GM18526 (cell line): ENCODE results near the gene NLRP10.

ENCODE experiments used
- POLR2A ChIP-seq: IDR thresholded peaks from 3 replicates; pipeline ENCODE4 v1.6.1; 2011; ENCODE audit not compliant: insufficient read length; ENCODE audit errors: extremely low read depth

The NLRP10 gene

DNA sequence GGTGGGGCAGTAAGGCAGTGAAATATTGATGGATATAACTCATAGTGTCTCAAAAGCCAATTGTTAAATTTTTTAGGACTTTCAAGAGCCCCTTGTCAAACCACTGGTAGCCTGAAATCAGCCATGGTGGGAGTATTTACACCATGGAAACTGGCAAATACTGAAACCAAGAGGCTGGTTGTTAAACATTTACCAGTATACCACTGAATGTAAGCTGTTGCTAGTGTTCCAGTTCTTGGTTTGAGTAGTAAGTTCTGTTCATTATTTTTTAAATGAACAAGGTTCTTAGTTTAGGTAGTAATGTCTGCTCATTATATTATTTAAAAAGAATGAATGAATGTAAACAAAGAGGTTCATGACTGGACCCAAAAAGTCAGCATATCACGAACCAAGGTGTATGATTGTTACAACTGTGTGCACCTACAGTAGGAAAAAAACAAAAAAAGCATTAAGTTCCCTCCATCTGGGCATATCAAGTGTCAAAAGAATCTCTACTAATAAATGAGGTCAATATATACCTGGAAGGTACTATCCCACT, 17.4 kb upstream of the NLRP10 start:
- no peak for TF ChIP-seq POLR2A

GRCh38 chr11:7981619-7982157, 16.4 kb upstream of the NLRP10 start:
- TF ChIP-seq POLR2A = no peak

GRCh38 chr11:7977232-7977917, 12.1 kb upstream of the NLRP10 start:
- TF ChIP-seq POLR2A = no peak

DNA sequence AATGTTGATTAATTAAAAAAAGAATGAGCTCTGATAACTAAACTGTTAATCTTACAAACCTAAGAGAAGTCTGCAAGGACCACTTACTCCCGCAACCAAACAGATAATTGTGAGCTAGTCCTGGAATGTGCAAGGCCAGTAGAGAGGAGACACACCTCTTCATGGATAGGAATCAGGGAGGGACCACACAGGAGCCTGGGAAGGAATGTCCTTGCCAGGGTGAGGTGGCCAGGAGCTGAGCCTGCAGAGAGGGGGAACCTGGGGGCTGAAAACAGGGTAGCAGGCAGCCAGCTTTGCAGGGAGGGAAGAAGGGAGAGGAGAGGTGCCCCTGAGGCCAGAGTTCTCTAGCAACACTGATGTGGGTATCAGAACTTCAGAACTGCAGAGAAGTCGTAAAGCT, 9.4 kb upstream of the NLRP10 start:
- no peak for TF ChIP-seq POLR2A

DNA sequence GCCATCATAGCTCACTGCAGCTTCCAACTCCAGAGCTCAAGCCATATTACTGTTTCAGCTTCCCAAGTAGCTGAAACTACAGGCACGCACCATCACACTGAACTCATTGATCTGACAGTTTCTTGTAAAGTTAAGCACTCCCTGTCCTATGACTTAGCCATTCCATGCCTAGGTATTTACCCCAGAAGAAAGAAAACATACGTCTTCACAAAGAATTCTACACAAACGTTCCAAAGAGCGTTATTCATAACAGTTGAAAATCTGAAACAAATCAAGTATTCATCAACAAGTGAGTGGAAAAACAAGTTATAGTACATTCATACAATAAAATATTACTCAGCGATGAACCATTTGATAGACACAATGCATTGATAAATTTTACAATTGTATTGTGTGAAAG, 7.8 kb upstream of the NLRP10 start:
- no peak for TF ChIP-seq POLR2A

DNA sequence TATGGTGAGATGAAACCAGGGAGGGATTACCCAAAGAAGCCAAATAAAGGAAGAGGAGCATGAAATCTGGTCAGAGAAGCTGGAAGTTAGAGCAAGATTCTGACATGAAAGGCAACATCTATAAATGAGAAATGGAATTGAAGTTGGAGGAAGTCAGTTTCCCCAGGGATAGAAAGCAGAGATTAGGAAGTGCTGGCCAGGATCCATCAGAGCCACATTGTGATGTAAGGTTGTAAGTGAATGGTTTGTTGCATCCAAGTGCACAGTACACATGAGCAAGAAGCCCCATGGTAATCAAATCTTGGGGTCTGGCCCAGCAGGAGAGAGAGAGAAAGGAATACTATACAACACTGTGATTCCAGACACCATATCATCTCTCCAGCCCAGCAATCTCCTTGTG, 6.6 kb upstream of the NLRP10 start:
- TF ChIP-seq POLR2A = no peak

DNA sequence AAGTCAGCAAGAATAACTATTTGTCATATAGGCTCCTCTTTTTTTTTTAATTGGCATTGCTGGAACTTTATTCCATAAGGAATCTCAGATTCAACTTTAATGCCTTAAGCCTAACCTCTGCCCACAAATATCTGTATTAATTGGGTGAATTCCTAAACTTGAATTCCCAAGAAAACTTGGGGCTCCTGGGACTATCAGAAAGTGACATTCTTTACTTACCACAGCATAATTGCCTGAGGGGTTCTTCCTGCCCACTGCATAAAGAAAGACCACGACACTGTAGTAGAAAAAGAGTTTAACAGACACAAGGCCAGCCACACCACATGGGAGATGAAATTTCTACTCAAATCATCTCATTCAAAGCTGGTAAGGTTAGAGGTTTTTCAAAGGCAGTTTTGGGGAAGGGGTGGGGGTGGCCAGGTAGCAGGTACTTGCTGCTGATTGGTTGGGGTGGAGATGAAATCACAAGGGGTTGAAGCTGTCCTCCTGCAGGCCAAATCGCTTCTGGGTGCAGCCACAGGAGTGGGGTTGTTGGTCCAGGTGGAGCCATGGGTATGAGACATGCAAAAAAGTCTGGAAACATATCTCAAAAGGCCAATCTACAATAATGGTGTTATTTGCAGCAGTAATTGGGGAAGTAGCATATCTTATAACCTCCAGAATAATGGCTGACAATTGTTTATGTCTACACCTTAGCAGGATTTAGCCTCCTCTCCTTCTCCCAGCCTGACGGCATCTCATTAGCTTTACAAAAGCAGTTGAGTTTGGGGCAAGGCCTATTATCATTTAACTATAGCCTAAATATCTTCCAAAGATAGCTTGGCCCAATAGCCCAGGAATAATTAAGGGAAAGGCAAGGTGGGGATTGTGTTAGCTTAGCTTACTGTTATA, 4.8 kb upstream of the NLRP10 start:
- TF ChIP-seq POLR2A = no peak

GRCh38 chr11:7968686-7969085, 3.4 kb upstream of the NLRP10 start:
- no peak for TF ChIP-seq POLR2A

DNA sequence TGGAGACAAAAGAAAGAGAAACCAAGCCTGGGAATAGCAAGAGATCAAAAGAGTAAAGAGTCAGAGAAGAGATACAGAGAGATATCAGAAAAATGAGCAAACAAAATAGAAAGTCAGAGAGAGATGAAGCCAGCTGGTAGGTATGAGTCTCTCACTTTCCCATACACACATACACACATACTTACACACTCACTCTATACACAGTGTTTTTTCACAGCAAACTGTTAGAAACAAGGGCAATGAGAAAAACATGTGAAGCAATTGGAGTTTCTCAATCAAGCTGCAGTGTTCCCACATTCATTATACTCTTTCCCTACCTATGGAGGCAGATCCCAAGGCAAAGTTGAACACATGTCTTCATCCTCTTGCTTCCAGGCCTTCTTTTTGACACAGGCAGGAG, 2.6 kb upstream of the NLRP10 start:
- TF ChIP-seq POLR2A = no peak

- no peak for TF ChIP-seq POLR2A
Measured at GRCh38 chr11:7967097-7967496, 1.9 kb upstream of the NLRP10 start.

DNA sequence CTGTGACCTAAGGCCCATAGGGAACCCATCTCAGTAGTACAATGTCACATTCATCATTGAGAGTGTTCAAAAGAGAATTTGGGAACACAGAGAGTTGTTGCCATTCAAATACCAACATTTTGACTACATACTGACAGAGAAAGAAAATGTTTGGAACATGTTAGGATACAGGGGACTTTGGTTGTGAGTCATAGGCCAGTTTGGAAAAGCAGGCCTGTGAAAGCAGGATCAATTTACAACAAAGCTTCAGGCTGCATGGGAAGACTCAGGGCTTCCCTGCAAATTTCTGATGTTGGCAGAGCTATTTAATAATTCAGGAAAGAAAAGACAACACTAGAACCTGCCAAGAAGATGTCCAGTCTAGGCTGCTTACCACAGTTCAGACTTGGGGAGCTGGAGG, 374 bp downstream of the NLRP10 start:
- TF ChIP-seq POLR2A = no peak

- TF ChIP-seq POLR2A = no peak
Measured at GRCh38 chr11:7964261-7964660, 986 bp downstream of the NLRP10 start.

DNA sequence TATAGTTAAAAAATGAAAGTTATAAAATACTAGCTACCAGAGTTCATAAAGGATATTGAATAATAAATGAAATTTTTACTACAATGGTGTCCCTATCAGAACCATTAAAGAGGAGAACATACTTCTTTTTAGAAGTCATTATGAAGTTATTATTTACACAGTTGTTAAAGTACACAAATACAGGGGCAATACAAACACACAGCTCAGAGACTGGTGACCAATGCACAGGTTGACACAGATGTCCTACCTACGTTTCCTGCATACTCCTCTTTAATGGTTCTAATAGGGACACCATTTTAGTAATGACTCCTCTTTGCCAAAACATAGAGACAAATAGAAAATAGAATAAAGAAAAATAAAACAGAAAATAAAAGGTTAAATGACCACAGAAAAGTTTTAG, 10.1 kb downstream of the NLRP10 start:
- TF ChIP-seq POLR2A = no peak

DNA sequence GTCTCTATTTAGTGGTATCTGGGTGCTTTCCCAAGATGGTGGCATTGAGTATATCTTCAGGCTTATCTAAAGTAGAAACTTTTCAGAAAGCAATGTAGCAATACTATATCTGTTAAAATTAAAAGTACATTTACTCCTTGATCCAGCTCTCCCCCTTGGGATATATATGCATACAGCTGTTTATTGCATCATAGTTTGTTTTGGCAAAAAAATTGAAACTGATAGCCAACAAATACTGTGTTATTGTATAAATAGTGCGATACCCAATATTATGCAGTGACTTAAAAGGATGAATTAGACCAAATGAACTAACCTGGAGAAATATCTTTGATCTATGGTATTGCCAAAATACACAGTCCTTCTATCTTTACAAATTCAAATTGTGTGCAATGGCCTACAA, 15.3 kb downstream of the NLRP10 start:
- no peak for TF ChIP-seq POLR2A

DNA sequence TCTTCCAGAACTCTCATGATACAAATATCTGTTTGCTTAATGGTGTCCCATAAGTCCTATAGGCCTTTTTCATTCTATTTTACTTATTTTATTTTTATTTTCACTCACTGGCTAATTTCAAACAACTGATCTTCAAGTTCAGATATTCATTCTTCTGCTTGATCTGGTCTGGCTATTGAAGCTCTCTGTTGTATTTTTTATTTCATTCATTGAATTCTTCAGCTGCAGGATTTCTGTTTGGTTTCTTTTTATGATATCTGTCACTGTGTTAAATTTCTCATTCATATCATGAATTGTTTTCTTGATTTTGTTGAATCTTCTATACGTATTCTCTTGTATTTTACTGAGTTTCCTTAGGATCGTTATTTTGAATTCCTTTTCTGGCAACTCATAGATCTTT, 21.1 kb downstream of the NLRP10 start:
- no peak for TF ChIP-seq POLR2A

GRCh38 chr11:7941608-7942007, 23.6 kb downstream of the NLRP10 start, which contains the start of gene OR10A3:
Gene OR10A3, minus strand, starts transcription at chr11:7941708. Its CDS starts 2,188 bp downstream, at chr11:7939520.
- TF ChIP-seq POLR2A = no peak
